BJ (cell line): Measurements from ENCODE around the gene PRR5L. TPM values are rescaled to one million over a fixed set of nuclear protein-coding genes. Genes with fewer than 3 reads are reported as not detected.

ENCODE experiments used
- CTCF ChIA-PET: fragments of 350-600 bp; formaldehyde crosslinking; extraction: SDS; loops from one replicate; lab custom pipeline; 2021; ENCODE audit warnings: antibody characterized with exemption, inconsistent platforms; lab: Yijun Ruan, JAX
- POLR2A ChIA-PET: fragments of 300-600 bp; sonication (Branson Sonifier 250); formaldehyde crosslinking; extraction: SDS; loops from one replicate; lab custom pipeline; 2021; ENCODE audit warnings: antibody characterized with exemption; lab: Charles Lee
- DNase-seq: peaks from one replicate; pipeline ENCODE4 v3.0.0-alpha.2; 2011; ENCODE audit warnings: low read depth
- H3K27me3 ChIP-seq: 2 replicates; pipeline ENCODE4 v1.6.0; 2011; ENCODE audit warnings: low read length; ENCODE audit not compliant: control insufficient read depth, insufficient read depth
- H3K36me3 ChIP-seq: 2 replicates; pipeline ENCODE4 v1.5.1; 2011; ENCODE audit warnings: low read length; ENCODE audit not compliant: control insufficient read depth, insufficient read depth
- H3K4me3 ChIP-seq: 2 replicates; pipeline ENCODE4 v1.5.1; 2011; ENCODE audit warnings: low read depth, mild to moderate bottlenecking, control low read depth, low read length
- polyA plus RNA-seq: library from polyadenylated mRNA; depleted of rRNA; stranded (reverse); fragments of >200 nt; gene quantifications from 2 replicates; pipeline ENCODE4 v1.2.3, GENCODE V29; 2011
- TF ChIP-seq, protein P1 (sequence below): IDR thresholded peaks from 2 replicates; pipeline ENCODE4 v1.5.1; 2011; ENCODE audit warnings: low read depth, mild to moderate bottlenecking, control low read depth, inconsistent platforms, low read length, moderate library complexity; ENCODE audit not compliant: insufficient read depth

Gene PRR5L
- polyA plus RNA-seq, 1 experiment: 13.3 TPM

DNA sequence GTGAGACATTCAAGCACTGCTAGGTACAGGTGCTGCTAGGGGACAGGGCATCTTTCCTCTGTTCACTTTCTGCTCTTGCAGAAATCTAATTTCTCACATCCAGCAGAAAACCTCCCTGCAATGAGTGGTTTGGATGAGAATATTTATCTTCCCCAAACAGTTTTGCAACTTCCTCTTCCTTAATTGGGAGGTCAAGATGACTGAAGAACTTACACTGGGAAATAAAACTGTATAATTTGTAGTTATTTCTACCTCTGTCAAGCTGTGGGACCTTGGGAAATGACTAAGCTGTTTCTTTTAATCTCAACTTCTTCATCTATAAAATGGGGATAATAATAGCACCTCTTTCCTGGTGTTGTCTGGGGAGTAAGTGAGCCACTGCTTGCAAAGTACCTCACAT, 69.8 kb downstream of the PRR5L start:
- DNase-seq: no peak
- ChIA-PET POLR2A (no interaction called here), CTCF (interaction anchor here (0.9 to 1.2 kb wide), 3 partner anchors 9 to 74 kb away, joined by 3 to 4 read pairs (median 4); no protein-coding TSS in a partner anchor)
- Histone ChIP-seq H3K4me3 (no peak overlapping the region), H3K36me3 (no peaks in the 10 kb centered on the region), H3K27me3 (no peaks in the 10 kb centered on the region)
- TF ChIP-seq, protein P1, sequence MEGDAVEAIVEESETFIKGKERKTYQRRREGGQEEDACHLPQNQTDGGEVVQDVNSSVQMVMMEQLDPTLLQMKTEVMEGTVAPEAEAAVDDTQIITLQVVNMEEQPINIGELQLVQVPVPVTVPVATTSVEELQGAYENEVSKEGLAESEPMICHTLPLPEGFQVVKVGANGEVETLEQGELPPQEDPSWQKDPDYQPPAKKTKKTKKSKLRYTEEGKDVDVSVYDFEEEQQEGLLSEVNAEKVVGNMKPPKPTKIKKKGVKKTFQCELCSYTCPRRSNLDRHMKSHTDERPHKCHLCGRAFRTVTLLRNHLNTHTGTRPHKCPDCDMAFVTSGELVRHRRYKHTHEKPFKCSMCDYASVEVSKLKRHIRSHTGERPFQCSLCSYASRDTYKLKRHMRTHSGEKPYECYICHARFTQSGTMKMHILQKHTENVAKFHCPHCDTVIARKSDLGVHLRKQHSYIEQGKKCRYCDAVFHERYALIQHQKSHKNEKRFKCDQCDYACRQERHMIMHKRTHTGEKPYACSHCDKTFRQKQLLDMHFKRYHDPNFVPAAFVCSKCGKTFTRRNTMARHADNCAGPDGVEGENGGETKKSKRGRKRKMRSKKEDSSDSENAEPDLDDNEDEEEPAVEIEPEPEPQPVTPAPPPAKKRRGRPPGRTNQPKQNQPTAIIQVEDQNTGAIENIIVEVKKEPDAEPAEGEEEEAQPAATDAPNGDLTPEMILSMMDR: no peak

DNA sequence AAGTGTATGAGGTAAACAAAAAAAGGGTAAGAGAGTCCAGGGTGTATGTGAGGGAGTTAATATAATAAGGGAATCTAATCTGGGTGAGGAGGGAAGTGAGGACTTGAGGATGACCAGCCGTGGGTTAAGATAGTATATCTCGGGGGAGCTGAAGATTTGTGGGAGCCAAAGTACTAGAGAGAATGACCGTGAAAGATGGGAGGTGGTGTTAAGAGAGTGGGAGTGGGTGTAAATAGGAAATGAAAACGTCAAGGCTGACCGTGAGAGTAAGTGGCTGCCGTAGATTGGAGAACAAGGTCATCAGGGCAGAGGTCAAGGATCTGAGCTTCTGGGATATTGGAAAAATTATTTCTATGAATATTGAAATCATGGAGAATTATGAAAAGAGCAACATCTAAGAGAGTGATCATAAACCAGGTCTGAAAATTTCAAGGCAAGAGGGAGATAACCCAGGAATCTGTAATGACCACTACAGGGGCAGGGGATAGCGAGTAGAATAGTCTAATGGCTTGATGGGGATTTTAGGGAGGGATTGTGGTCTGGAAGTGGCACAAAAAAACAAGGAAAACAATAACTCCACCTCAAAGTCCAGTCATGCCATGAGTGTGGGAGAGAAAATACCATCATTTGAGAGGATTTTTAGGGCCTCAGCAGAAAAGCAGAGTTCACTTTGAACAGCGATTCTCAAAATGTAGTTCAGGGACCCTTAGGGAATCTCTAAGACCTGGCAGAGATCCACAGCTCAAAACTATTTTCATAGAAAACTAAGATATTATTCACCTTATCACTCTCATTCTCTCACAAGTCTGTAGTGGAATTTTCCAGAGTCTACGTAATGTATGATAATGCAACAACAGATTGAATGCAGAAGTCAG, 72.0 kb downstream of the PRR5L start:
- no peak for DNase-seq
- TF ChIP-seq, protein P1: no peak
- H3K27me3 ChIP-seq: no peaks in the 10 kb centered on the region
- no peaks in the 10 kb centered on the region for H3K36me3 ChIP-seq
- ChIA-PET POLR2A (no interaction called here), CTCF (interaction anchor here (0.6 to 1.6 kb wide), 4 partner anchors 9 to 880 kb away, joined by 3 to 5 read pairs (median 4); no protein-coding TSS in a partner anchor)
- no peak overlapping the region for H3K4me3 ChIP-seq

DNA sequence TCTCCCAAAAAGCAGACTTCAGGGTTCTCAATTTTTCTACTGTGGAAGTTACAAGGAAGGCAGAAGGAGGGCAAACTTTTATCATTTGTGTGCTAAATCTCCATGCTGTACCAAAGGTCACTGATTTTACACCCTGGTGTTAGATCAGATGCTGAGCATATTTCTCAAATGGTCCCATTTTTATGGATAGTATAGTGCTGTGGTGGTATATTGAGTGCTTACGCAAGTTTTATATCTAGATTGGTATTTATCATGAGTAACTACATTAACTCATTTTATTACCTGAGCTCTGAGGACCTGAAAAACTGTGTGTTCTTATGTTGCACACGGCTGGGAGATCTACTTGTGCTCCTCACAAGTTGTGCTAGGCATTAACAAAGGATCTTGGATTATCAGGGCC, 75.1 kb downstream of the PRR5L start:
- DNase-seq: no peak
- Histone ChIP-seq H3K36me3 (no peaks in the 10 kb centered on the region), H3K4me3 (no peak overlapping the region), H3K27me3 (no peaks in the 10 kb centered on the region)
- POLR2A ChIA-PET: no interaction called here
- CTCF ChIA-PET: no interaction called here
- TF ChIP-seq, protein P1: no peak

DNA sequence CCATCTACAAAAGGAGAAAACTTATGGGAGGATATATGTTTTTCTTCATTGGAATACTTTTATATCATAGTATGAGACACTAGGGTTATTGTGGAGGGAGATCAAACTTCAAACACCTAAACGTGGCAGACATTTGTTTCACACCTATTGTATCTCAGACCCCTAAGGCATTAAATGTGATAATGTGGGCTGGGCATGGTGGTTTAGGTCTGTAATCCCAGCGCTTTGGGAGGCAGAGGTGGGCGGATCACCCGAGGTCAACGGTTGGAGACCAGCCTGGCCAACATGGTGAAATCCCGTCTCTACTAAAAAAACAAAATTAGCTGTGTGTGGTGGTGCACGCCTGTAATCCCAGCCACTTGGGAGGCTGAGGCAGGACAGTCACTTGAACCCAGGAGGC, 75.5 kb downstream of the PRR5L start:
- Histone ChIP-seq H3K36me3 (no peaks in the 10 kb centered on the region), H3K4me3 (no peak overlapping the region), H3K27me3 (no peaks in the 10 kb centered on the region)
- CTCF ChIA-PET: no interaction called here
- TF ChIP-seq, protein P1: no peak
- no peak for DNase-seq
- POLR2A ChIA-PET: no interaction called here

DNA sequence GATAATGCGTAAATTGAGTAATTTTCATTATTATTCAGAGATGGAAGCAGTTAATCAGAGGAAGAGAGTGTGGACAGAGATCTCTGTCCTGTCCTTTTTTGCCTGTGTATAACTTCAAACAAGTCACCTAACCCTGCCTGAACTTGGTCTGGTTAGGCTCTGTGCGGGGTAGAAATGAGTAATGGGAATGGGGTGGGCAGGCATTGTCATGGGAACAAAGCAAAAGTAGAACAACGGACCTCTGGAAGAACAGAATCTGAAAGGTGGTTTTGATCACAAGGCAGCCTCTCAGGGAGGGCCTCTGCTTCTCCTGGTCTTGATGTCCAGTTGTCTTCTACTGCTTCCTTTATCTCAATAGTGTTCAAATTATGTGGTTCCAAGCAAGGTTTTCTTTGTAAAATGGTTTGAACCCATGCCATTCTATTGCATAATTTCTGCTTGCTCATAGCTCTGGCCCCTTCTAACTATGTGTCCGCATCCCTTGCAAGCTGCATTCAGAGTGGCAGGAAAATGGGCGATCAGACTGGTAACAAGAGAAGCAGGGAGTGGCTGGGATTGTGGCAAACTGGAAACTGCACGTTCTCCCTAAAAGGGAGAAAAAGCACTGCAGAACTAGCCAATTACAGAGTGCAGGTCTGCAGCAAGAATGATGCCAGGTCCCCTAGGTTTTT, 76.1 kb downstream of the PRR5L start:
- H3K4me3 ChIP-seq: no peak overlapping the region
- TF ChIP-seq, protein P1: no peak
- H3K36me3 ChIP-seq: no peaks in the 10 kb centered on the region
- DNase-seq: no peak
- no peaks in the 10 kb centered on the region for H3K27me3 ChIP-seq
- CTCF ChIA-PET: interaction anchor here (0.7 to 1.4 kb wide), 4 partner anchors 8 to 138 kb away, joined by 3 to 5 read pairs (median 4); partner anchors contain the start of gene TRAF6
- POLR2A ChIA-PET: interaction anchor here (0.6 kb wide), 1 partner anchor 84 kb away, joined by 3 read pairs; no protein-coding TSS in a partner anchor
